ENCODE results near the gene TSPEAR.
"Not testable (repeated sequence)": the region's sequence is repeated elsewhere in the genome, so short reads cannot be mapped to it uniquely, and the experiment has no call there.

TSPEAR gene

GRCh38 chr21:44643741-44644310, 67.5 kb downstream of the TSPEAR start:
- Histone ChIP-seq H3K27ac (ENCODE audit: low read depth, low read length) (no peak overlapping the region), H3K36me3 (ENCODE audit: control insufficient read depth in 1 of 2, insufficient read depth in 2 of 2, low read length in 2 of 2) (no peaks in the 10 kb centered on the region), H3K4me1 (ENCODE audit: control insufficient read depth in 1 of 2, insufficient read depth in 2 of 2, low read length in 2 of 2) (no peaks in the 10 kb centered on the region), H3K9me3 (ENCODE audit: control insufficient read depth in 1 of 2, low read length in 2 of 2) (peaks cover 7 to 15% of the 10 kb centered on the region in 2 donors), H3K27me3 (ENCODE audit: control insufficient read depth in 1 of 2, insufficient read depth in 2 of 2, low read length in 2 of 2) (no peaks in the 10 kb centered on the region), H3K4me3 (ENCODE audit: low read depth in 1 of 2, low read length in 2 of 2) (no peak overlapping the region), H3K9ac (ENCODE audit: low read depth in 1 of 2, low read length in 2 of 2) (no peak overlapping the region)

- H3K27ac ChIP-seq (ENCODE audit: low read depth, low read length), result no peak overlapping the region
- no peak overlapping the region for H3K4me3 ChIP-seq (ENCODE audit: low read depth in 1 of 2, low read length in 2 of 2)
- H3K9me3 ChIP-seq (ENCODE audit: control insufficient read depth in 1 of 2, low read length in 2 of 2), result peaks cover 7 to 15% of the 10 kb centered on the region in 2 donors
- no peak overlapping the region for H3K9ac ChIP-seq (ENCODE audit: low read depth in 1 of 2, low read length in 2 of 2)
- no peaks in the 10 kb centered on the region for H3K4me1 ChIP-seq (ENCODE audit: control insufficient read depth in 1 of 2, insufficient read depth in 2 of 2, low read length in 2 of 2)
- no peaks in the 10 kb centered on the region for H3K27me3 ChIP-seq (ENCODE audit: control insufficient read depth in 1 of 2, insufficient read depth in 2 of 2, low read length in 2 of 2)
- no peaks in the 10 kb centered on the region for H3K36me3 ChIP-seq (ENCODE audit: control insufficient read depth in 1 of 2, insufficient read depth in 2 of 2, low read length in 2 of 2)
These were observed 70.6 kb downstream of the TSPEAR start for GRCh38 chr21:44640761-44641160.

GRCh38 chr21:44639331-44639655, 72.1 kb downstream of the TSPEAR start:
- Histone ChIP-seq H3K4me3 (ENCODE audit: low read depth in 1 of 2, low read length in 2 of 2) (no peak overlapping the region), H3K9ac (ENCODE audit: low read depth in 1 of 2, low read length in 2 of 2) (no peak overlapping the region), H3K4me1 (ENCODE audit: control insufficient read depth in 1 of 2, insufficient read depth in 2 of 2, low read length in 2 of 2) (no peaks in the 10 kb centered on the region), H3K36me3 (ENCODE audit: control insufficient read depth in 1 of 2, insufficient read depth in 2 of 2, low read length in 2 of 2) (no peaks in the 10 kb centered on the region), H3K27ac (ENCODE audit: low read depth, low read length) (no peak overlapping the region), H3K27me3 (ENCODE audit: control insufficient read depth in 1 of 2, insufficient read depth in 2 of 2, low read length in 2 of 2) (peaks cover 0 to 2% of the 10 kb centered on the region in 2 donors), H3K9me3 (ENCODE audit: control insufficient read depth in 1 of 2, low read length in 2 of 2) (peaks cover 7 to 9% of the 10 kb centered on the region in 2 donors)

DNA sequence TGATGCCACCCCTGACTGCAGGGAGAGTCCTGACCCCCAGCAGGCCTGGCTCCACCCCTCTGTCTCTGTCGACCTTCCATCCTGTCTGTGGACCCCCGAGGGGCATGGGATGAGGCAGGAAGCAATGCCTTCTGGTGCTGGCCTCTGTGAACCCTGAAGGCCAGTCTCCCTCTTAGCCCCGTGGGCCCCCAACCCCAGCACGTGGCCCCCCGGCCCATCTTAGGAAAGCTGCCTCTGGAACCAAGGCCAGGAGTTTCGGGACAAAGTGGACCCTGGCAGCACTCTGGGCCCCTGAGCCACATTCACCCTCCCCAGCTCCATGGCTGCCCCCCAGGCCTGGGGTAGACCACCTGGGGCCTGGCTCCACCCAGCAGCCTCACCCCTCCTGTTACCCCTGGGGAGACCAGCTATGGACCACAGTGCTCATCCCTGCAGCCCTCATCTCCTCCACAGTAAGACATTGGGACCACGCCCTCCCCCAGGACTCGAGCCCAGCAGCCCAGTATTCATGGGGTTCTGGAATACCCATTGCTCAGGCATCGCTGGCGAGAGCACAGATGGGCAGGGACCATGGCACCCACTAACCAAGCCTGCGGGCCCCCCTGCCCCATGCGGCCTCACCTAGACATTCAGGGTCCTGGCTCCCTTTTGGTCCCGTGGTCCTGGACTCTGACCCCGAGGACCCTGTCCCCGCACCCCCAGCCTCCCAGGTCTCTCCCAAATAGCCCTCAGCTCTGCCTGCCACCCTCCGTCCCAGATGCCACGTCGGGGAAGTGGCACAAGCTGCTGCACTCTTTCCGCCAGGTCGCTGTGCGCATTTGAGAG, 72.7 kb downstream of the TSPEAR start:
- H3K27me3 ChIP-seq (ENCODE audit: control insufficient read depth in 1 of 2, insufficient read depth in 2 of 2, low read length in 2 of 2); H3K36me3 ChIP-seq (ENCODE audit: control insufficient read depth in 1 of 2, insufficient read depth in 2 of 2, low read length in 2 of 2); H3K27ac ChIP-seq (ENCODE audit: low read depth, low read length); H3K4me3 ChIP-seq (ENCODE audit: low read depth in 1 of 2, low read length in 2 of 2); H3K4me1 ChIP-seq (ENCODE audit: control insufficient read depth in 1 of 2, insufficient read depth in 2 of 2, low read length in 2 of 2); H3K9ac ChIP-seq (ENCODE audit: low read depth in 1 of 2, low read length in 2 of 2); H3K9me3 ChIP-seq (ENCODE audit: control insufficient read depth in 1 of 2, low read length in 2 of 2): not testable (repeated sequence)

- not testable (repeated sequence) for H3K36me3 ChIP-seq (ENCODE audit: control insufficient read depth in 1 of 2, insufficient read depth in 2 of 2, low read length in 2 of 2); H3K9me3 ChIP-seq (ENCODE audit: control insufficient read depth in 1 of 2, low read length in 2 of 2); H3K27ac ChIP-seq (ENCODE audit: low read depth, low read length); H3K9ac ChIP-seq (ENCODE audit: low read depth in 1 of 2, low read length in 2 of 2); H3K4me3 ChIP-seq (ENCODE audit: low read depth in 1 of 2, low read length in 2 of 2); H3K4me1 ChIP-seq (ENCODE audit: control insufficient read depth in 1 of 2, insufficient read depth in 2 of 2, low read length in 2 of 2); H3K27me3 ChIP-seq (ENCODE audit: control insufficient read depth in 1 of 2, insufficient read depth in 2 of 2, low read length in 2 of 2)
These were observed 73.5 kb downstream of the TSPEAR start for GRCh38 chr21:44637851-44638348.

- Histone ChIP-seq H3K27ac (ENCODE audit: low read depth, low read length) (no peak within 1 kb of the TSS), H3K9ac (ENCODE audit: low read depth in 1 of 2, low read length in 2 of 2) (no peak within 1 kb of the TSS), H3K27me3 (ENCODE audit: control insufficient read depth in 1 of 2, insufficient read depth in 2 of 2, low read length in 2 of 2) (peaks cover 0 to 2% of the 10 kb centered on the region in 2 donors), H3K36me3 (ENCODE audit: control insufficient read depth in 1 of 2, insufficient read depth in 2 of 2, low read length in 2 of 2) (no peaks in the 10 kb centered on the region), H3K9me3 (ENCODE audit: control insufficient read depth in 1 of 2, low read length in 2 of 2) (peaks cover 3 to 5% of the 10 kb centered on the region in 2 donors), H3K4me3 (ENCODE audit: low read depth in 1 of 2, low read length in 2 of 2) (no peak within 1 kb of the TSS), H3K4me1 (ENCODE audit: control insufficient read depth in 1 of 2, insufficient read depth in 2 of 2, low read length in 2 of 2) (no peaks in the 10 kb centered on the region)
These were observed 74.1 kb downstream of the TSPEAR start, which contains the start of gene KRTAP10-10 for GRCh38 chr21:44637018-44637850. TSS of gene KRTAP10-10 (plus strand) at chr21:44637356. CDS start at chr21:44637418, 62 bp downstream.

DNA sequence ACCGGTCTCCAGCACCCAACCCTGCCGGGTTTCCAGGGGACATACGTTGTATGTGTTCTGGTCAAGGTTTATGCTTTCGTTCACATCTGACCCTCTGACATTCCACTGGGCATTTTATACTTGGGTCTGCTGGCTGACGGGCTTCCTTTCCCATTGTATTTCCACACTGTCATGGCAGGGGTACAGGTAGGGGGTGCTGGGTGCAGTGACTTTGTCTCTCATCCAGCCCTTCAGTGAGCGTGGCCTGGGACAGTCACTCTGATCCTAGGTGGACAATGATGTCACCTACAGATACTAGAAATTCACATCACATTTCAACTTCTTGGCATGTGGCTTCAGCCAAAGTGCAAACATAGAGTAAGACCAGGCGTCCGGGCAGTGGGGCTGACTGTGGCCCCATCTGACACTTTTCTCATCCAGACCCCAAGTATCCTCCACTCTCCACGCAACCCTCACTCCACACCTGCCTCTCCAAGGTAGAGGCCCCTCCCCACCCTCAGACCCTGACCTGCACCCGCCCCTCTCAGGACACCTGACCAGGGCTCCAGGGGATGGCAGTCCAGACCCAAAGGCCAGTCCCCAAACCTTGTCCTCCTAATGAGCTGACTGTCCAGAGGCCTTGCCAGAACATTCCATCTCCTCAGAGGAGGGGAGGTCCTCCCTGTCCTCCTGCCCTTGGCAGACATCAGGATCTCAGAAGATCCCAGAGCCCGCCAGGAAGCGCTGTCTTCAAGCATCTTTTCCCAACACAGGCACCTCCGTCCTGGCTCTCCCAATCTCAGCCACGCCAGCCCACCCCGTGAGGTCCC, 75.0 kb downstream of the TSPEAR start:
- H3K27ac ChIP-seq (ENCODE audit: low read depth, low read length), result no peak overlapping the region
- no peak overlapping the region for H3K9ac ChIP-seq (ENCODE audit: low read depth in 1 of 2, low read length in 2 of 2)
- peaks cover 6 to 8% of the 10 kb centered on the region in 2 donors for H3K9me3 ChIP-seq (ENCODE audit: control insufficient read depth in 1 of 2, low read length in 2 of 2)
- H3K4me3 ChIP-seq (ENCODE audit: low read depth in 1 of 2, low read length in 2 of 2), result no peak overlapping the region
- H3K36me3 ChIP-seq (ENCODE audit: control insufficient read depth in 1 of 2, insufficient read depth in 2 of 2, low read length in 2 of 2), result no peaks in the 10 kb centered on the region
- no peaks in the 10 kb centered on the region for H3K4me1 ChIP-seq (ENCODE audit: control insufficient read depth in 1 of 2, insufficient read depth in 2 of 2, low read length in 2 of 2)
- peaks cover 0 to 2% of the 10 kb centered on the region in 2 donors for H3K27me3 ChIP-seq (ENCODE audit: control insufficient read depth in 1 of 2, insufficient read depth in 2 of 2, low read length in 2 of 2)

DNA sequence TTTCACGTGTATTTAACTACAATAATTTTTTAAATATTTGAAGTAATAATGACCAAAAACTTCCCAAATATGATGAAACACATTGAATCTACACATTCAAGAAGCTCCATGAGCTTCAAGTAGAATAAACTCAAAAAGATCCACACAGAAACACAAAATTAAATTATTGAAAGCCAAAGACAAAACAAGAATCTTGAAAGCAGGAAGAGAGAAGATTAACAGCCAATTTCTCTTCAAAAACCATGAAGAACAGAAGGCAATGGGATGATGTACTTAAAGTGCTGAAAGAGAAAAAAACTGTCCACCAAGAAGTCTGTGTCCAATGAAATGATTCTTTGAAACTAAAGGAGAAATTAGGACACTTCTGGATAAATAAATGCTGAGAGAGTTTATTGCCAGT, 79.3 kb downstream of the TSPEAR start:
- no peak overlapping the region for H3K27ac ChIP-seq (ENCODE audit: low read depth, low read length)
- H3K4me3 ChIP-seq (ENCODE audit: low read depth in 1 of 2, low read length in 2 of 2), result no peak overlapping the region
- no peaks in the 10 kb centered on the region for H3K4me1 ChIP-seq (ENCODE audit: control insufficient read depth in 1 of 2, insufficient read depth in 2 of 2, low read length in 2 of 2)
- H3K36me3 ChIP-seq (ENCODE audit: control insufficient read depth in 1 of 2, insufficient read depth in 2 of 2, low read length in 2 of 2), result no peaks in the 10 kb centered on the region
- H3K9ac ChIP-seq (ENCODE audit: low read depth in 1 of 2, low read length in 2 of 2), result no peak overlapping the region
- peaks cover 2 to 5% of the 10 kb centered on the region in 2 donors for H3K27me3 ChIP-seq (ENCODE audit: control insufficient read depth in 1 of 2, insufficient read depth in 2 of 2, low read length in 2 of 2)
- peaks cover 3% of the 10 kb centered on the region in 2 donors for H3K9me3 ChIP-seq (ENCODE audit: control insufficient read depth in 1 of 2, low read length in 2 of 2)

- H3K4me3 ChIP-seq (ENCODE audit: low read depth in 1 of 2, low read length in 2 of 2), result no peak overlapping the region
- H3K9me3 ChIP-seq (ENCODE audit: control insufficient read depth in 1 of 2, low read length in 2 of 2), result peaks cover 3% of the 10 kb centered on the region in 2 donors
- no peaks in the 10 kb centered on the region for H3K4me1 ChIP-seq (ENCODE audit: control insufficient read depth in 1 of 2, insufficient read depth in 2 of 2, low read length in 2 of 2)
- peaks cover 2 to 5% of the 10 kb centered on the region in 2 donors for H3K27me3 ChIP-seq (ENCODE audit: control insufficient read depth in 1 of 2, insufficient read depth in 2 of 2, low read length in 2 of 2)
- H3K36me3 ChIP-seq (ENCODE audit: control insufficient read depth in 1 of 2, insufficient read depth in 2 of 2, low read length in 2 of 2), result no peaks in the 10 kb centered on the region
- H3K27ac ChIP-seq (ENCODE audit: low read depth, low read length), result no peak overlapping the region
- no peak overlapping the region for H3K9ac ChIP-seq (ENCODE audit: low read depth in 1 of 2, low read length in 2 of 2)
These were observed 80.9 kb downstream of the TSPEAR start for GRCh38 chr21:44630440-44630839.
